Aorta (tissue), 5 donors: ENCODE measurements around the gene NFATC2. TPM values are rescaled to one million over a fixed set of nuclear protein-coding genes. Genes with fewer than 3 reads are reported as not detected.

ENCODE experiments used
- ATAC-seq: fragments of 200-7000 bp; cut with Tn5 transposase; one replicate; pipeline ENCODE4 v1.9.1; 2022; ENCODE audit warnings: moderate library complexity; ENCODE audit not compliant: low FRiP score
- DNase-seq, 2 donors: peaks; one replicate each; pipeline ENCODE4 v3.0.0-alpha.2; 2020
- H3K27ac ChIP-seq, 2 donors: one replicate each; pipeline ENCODE4 v1.5.1; 2013; ENCODE audit warnings: low read length in 2 of 2, mild to moderate bottlenecking in 2 of 2, moderate library complexity in 2 of 2, control low read depth in 1 of 2, inconsistent platforms in 1 of 2, low read depth in 1 of 2
- H3K27me3 ChIP-seq, 2 donors: one replicate each; pipeline ENCODE4 v1.6.1; 2013; ENCODE audit warnings: control low read depth in 1 of 2, low read length in 1 of 2, mild to moderate bottlenecking in 1 of 2, moderate library complexity in 1 of 2; ENCODE audit not compliant: insufficient read depth in 2 of 2, control insufficient read depth in 1 of 2
- H3K36me3 ChIP-seq, 2 donors: one replicate each; pipeline ENCODE4 v1.6.1; 2013; ENCODE audit warnings: control low read depth in 1 of 2, low read length in 1 of 2, mild to moderate bottlenecking in 1 of 2; ENCODE audit not compliant: insufficient read depth in 2 of 2, control insufficient read depth in 1 of 2
- H3K4me1 ChIP-seq, 2 donors: one replicate each; pipeline ENCODE4 v1.6.1; 2013; ENCODE audit warnings: low read length in 2 of 2, control low read depth in 1 of 2, mild to moderate bottlenecking in 1 of 2, moderate library complexity in 1 of 2; ENCODE audit not compliant: insufficient read depth in 2 of 2, control insufficient read depth in 1 of 2
- H3K4me3 ChIP-seq, 2 donors: one replicate each; pipeline ENCODE4 v1.5.1; 2013; ENCODE audit warnings: low read length in 2 of 2, control low read depth in 1 of 2, mild to moderate bottlenecking in 1 of 2
- H3K9me3 ChIP-seq: one replicate; pipeline ENCODE4 v1.6.1; 2013; ENCODE audit warnings: mild to moderate bottlenecking, low read length; ENCODE audit not compliant: control insufficient read depth
- WGBS, 2 donors: extraction: QIAGEN DNeasy Blood & Tissue Kit; methylation state at CpG; one replicate each; pipeline ENCODE4 v1.1.7; 2013; 5-methylcytosine and 5-hydroxymethylcytosine counted together
- intact Hi-C, 2 donors: fragments of 100-400 bp; cut with DNase I; formaldehyde crosslinking; loops; one replicate each; pipeline versions ENCODE4 v1.14.2 to v1.15.0; 2022
- polyA plus RNA-seq, 2 donors: library from polyadenylated mRNA; stranded (reverse); fragments of 200-250 nt; gene quantifications; one replicate each; pipeline ENCODE4 v1.2.3, GENCODE V29; 2013
- total RNA-seq, 2 donors: library from RNA; stranded (reverse); fragmentation: NEBNext Ultra II Directional; extraction: Animal tissue kit (Norgen Biotek cat#: 25700); gene quantifications; one replicate each; pipeline ENCODE4 v1.2.1, GENCODE V29; 2021
- donor health status: healthy with polysubstance abuse.
- donor health status: Bipolar disorder and iron deficiency.
- donor health status: DM: no; HTN: no; CAD: no.
- donor health status: DM: no; HTN: no; CAD: no.
- donor health status: DM: yes; HTN: yes; CAD: no.

NFATC2 gene
- total and polyA plus RNA-seq, 4 donors: 1.7 to 13.0 (median 7.4) TPM

DNA sequence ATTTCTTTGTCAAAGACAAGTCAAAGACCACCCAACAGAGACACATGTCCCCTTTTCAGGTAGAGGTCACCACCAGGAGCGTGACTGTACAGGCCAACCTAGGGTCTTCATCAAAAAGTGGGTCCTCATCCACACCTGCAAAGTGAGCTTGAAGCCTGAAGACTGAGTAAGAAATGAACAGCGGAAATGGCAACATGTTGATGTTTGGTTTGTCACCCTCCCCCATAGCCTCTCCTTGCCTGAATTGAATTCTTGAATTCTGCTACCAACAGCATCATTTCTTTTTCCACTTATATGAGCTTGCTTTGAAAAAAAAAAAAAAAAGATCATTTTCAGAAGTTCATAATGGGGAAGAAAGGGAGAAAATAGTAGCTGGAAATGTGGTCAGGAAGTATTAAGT lies 104.4 kb downstream of the NFATC2 start:
- intact Hi-C loops: no loop called here
- Histone ChIP-seq H3K27me3 (no peaks in the 10 kb centered on the region), H3K27ac (no peak overlapping the region), H3K9me3 (no peaks in the 10 kb centered on the region), H3K4me3 (no peak overlapping the region), H3K4me1 (no peaks in the 10 kb centered on the region), H3K36me3 (no peaks in the 10 kb centered on the region)
- WGBS, 2 donors: 94 to 98% methylated on average over 2 of the region's 2 CpGs
- ATAC-seq (no peak), DNase-seq (no peak)

DNA sequence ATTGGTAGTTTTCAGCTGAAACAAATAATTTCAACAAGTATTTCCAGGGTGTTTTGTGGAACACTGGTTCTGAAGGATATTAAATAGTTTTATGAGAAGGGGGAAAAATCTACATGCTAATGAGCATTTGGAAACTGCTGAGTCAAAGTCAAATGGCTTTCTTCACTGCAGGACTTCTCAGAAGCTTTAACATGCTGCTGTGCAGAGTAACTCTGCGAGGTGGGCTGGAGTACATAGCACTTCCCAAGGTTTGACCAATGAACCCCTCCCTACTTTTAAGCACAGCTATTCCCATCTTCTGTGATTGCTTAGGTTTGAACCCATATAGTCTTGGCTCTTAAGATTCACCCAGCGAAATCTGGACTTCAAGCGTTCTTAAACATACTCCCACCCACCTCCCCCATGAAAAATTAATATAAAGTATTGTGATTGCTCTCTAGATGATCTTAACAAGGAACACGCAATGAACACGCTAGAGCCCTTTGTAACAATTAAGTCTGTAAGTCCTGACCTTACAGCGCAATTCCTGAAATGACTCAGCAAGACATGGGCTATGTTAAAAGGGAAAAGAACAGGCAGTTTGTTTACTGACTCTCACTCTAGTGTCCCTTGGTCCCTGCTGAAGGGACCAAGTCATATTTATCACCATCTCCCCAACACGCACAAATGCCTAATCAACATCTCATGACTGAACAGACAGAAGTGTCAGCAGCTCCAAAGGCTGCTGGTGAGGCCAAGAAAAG lies 105.2 kb downstream of the NFATC2 start:
- no peak for DNase-seq
- Histone ChIP-seq H3K27me3 (no peaks in the 10 kb centered on the region), H3K4me1 (no peaks in the 10 kb centered on the region), H3K36me3 (no peaks in the 10 kb centered on the region), H3K9me3 (no peaks in the 10 kb centered on the region), H3K27ac (no peak overlapping the region), H3K4me3 (no peak overlapping the region)
- intact Hi-C loops: no loop called here
- no peak for ATAC-seq
- WGBS, 2 donors: 95 to 98% methylated on average over 7 of the region's 7 CpGs

DNA sequence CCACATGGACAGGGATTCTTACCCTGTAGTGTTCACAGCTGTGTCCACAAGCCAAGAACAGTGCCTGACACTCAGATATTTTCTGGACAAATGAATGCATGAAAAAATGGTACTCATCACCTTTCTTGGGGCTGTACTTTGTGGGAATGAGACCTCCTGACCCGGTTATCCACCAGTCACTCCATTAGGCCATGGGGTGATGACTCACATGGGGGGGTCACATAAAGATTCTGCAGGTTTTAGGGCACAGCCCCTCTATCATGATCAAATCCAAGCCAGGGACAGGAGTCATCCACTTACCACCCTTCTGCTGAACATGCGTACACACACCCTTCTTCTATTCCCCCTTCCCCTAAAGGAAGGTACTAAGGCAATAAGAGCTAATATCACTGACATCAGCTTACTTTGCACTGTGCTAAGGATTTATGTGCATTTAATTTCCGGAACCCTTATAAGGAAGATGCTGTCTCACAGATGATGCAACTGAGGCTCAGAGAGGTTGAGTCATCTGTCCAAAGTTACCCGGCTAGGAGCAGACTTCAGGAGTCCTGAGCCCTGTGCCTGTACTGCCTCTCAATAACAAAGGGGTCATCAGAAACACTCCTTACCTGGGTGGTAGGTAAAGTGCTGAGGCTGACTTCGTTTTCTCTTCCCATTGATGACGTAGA lies 107.8 kb downstream of the NFATC2 start:
- intact Hi-C loops: no loop called here
- Histone ChIP-seq H3K36me3 (no peaks in the 10 kb centered on the region), H3K27me3 (no peaks in the 10 kb centered on the region), H3K9me3 (no peaks in the 10 kb centered on the region), H3K27ac (no peak overlapping the region), H3K4me1 (no peaks in the 10 kb centered on the region), H3K4me3 (no peak overlapping the region)
- 93 to 94% methylated on average over 6 of the region's 6 CpGs for WGBS, 2 donors
- DNase-seq (no peak), ATAC-seq (no peak)

GRCh38 chr20:51434026-51434425 lies 108.5 kb downstream of the NFATC2 start:
- DNase-seq: no peak
- H3K27me3 ChIP-seq: no peaks in the 10 kb centered on the region
- ATAC-seq: no peak
- no peak overlapping the region for H3K4me3 ChIP-seq
- H3K4me1 ChIP-seq: no peaks in the 10 kb centered on the region
- no peak overlapping the region for H3K27ac ChIP-seq
- no peaks in the 10 kb centered on the region for H3K36me3 ChIP-seq
- intact Hi-C loops: no loop called here
- H3K9me3 ChIP-seq: no peaks in the 10 kb centered on the region
- 92 to 96% methylated on average over 2 of the region's 2 CpGs for WGBS, 2 donors

DNA sequence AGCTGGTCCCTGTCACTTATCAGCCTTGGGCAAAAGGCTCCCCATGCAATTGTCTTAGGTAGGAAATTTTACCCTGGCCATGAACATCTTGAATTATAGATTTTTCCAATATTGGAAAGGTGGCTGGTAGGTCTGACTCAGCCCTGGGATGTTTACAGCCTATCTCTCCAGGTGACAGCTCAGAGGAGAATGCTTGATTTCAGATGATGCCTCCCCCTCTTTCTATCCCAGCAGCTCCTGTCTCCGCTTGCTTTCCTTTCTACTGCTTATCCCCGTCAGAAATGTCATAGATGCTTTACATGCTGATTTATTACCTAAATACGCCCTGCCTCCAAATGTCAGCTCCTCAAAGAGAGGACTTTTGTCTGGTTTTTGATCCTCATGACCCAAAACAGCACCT lies 109.6 kb downstream of the NFATC2 start:
- ATAC-seq: no peak
- intact Hi-C loops: no loop called here
- no peaks in the 10 kb centered on the region for H3K4me1 ChIP-seq
- 92 to 93% methylated on average over 3 of the region's 3 CpGs for WGBS, 2 donors
- no peak overlapping the region for H3K27ac ChIP-seq
- H3K9me3 ChIP-seq: no peaks in the 10 kb centered on the region
- H3K4me3 ChIP-seq: no peak overlapping the region
- H3K36me3 ChIP-seq: no peaks in the 10 kb centered on the region
- no peak for DNase-seq
- H3K27me3 ChIP-seq: no peaks in the 10 kb centered on the region

GRCh38 chr20:51432251-51432784 lies 110.2 kb downstream of the NFATC2 start:
- Histone ChIP-seq H3K9me3 (no peaks in the 10 kb centered on the region), H3K4me3 (no peak overlapping the region), H3K4me1 (no peaks in the 10 kb centered on the region), H3K27ac (no peak overlapping the region), H3K36me3 (no peaks in the 10 kb centered on the region), H3K27me3 (no peaks in the 10 kb centered on the region)
- DNase-seq: peak in 1 of 2 donors; percentile 70
- intact Hi-C loops: no loop called here
- WGBS, 2 donors: 95 to 96% methylated on average over 27 of the region's 27 CpGs
- no peak for ATAC-seq

- WGBS, 2 donors: 75 to 84% methylated on average over 5 of the region's 5 CpGs
- Histone ChIP-seq H3K4me1 (no peaks in the 10 kb centered on the region), H3K27me3 (no peaks in the 10 kb centered on the region), H3K9me3 (no peaks in the 10 kb centered on the region), H3K4me3 (no peak overlapping the region), H3K36me3 (no peaks in the 10 kb centered on the region), H3K27ac (no peak overlapping the region)
- DNase-seq: no peak
- intact Hi-C loops: no loop called here
- no peak for ATAC-seq
Observed at GRCh38 chr20:51431321-51431720, 111.2 kb downstream of the NFATC2 start.

GRCh38 chr20:51430198-51430950 lies 112.1 kb downstream of the NFATC2 start:
- no peak overlapping the region for H3K27ac ChIP-seq

More at GRCh38 chr20:51430198-51430950, 112.1 kb downstream of the NFATC2 start:
- Histone ChIP-seq H3K4me3 (no peak overlapping the region), H3K27me3 (no peaks in the 10 kb centered on the region), H3K36me3 (no peaks in the 10 kb centered on the region), H3K4me1 (no peaks in the 10 kb centered on the region), H3K9me3 (no peaks in the 10 kb centered on the region)
- intact Hi-C loops: no loop called here
- 93 to 94% methylated on average over 14 of the region's 14 CpGs for WGBS, 2 donors
- ATAC-seq: no peak
- no peak for DNase-seq
